HepG2 (cell line): ENCODE data around the gene MC1R. TPM values are rescaled to one million over a fixed set of nuclear protein-coding genes. Genes with fewer than 3 reads are reported as not detected.
A peak's percentile ranks its signal among the peaks of the same experiment; 100 is the strongest.

Experiments
- BORCS8-MEF2B ChIP-seq: sonication (generic); formaldehyde crosslinking; IDR thresholded peaks from 2 replicates; pipeline ENCODE4 v1.8.0; 2022; ENCODE audit warnings: mild to moderate bottlenecking, missing genetic modification reagents
- FLYWCH1 ChIP-seq: sonication (generic); formaldehyde crosslinking; IDR thresholded peaks from 2 replicates; pipeline ENCODE4 v1.8.1; 2023; ENCODE audit warnings: mild to moderate bottlenecking, missing genetic modification reagents
- FOSL1 ChIP-seq: sonication (generic); formaldehyde crosslinking; IDR thresholded peaks from 2 replicates; pipeline ENCODE4 v1.9.0; 2021; ENCODE audit warnings: missing genetic modification reagents, borderline replicate concordance
- HDAC2 ChIP-seq: sonication (generic); formaldehyde crosslinking; IDR thresholded peaks from 2 replicates; pipeline ENCODE4 v1.4.0; 2020; ENCODE audit warnings: missing genetic modification reagents
- KDM5A ChIP-seq: fragments of 200-600 bp; sonication (generic); IDR thresholded peaks from 2 replicates; pipeline ENCODE4 v1.7.0; 2018; ENCODE audit warnings: antibody characterized with exemption, mild to moderate bottlenecking, low read length, borderline replicate concordance
- NR2F2 ChIP-seq: IDR thresholded peaks from 2 replicates; pipeline ENCODE4 v1.6.1; 2012; ENCODE audit warnings: low read depth, inconsistent platforms, borderline replicate concordance
- PHF8 ChIP-seq: sonication (generic); formaldehyde crosslinking; IDR thresholded peaks from 2 replicates; pipeline ENCODE4 v1.5.0; 2020; ENCODE audit warnings: missing genetic modification reagents
- RNF2 ChIP-seq: fragments of 450-650 bp; conservative IDR thresholded peaks from 2 replicates; pipeline ENCODE4 v1.6.1; 2016; ENCODE audit warnings: low read depth
- ZBTB7B ChIP-seq: sonication (generic); formaldehyde crosslinking; IDR thresholded peaks from 2 replicates; pipeline ENCODE4 v1.4.0; 2020; ENCODE audit warnings: missing genetic modification reagents
- ZKSCAN8 ChIP-seq: IDR thresholded peaks from 2 replicates; pipeline ENCODE4 v1.6.1; 2016; ENCODE audit warnings: borderline replicate concordance, missing genetic modification reagents, missing compliant biosample characterization
- ZNF598 ChIP-seq: sonication (generic); formaldehyde crosslinking; IDR thresholded peaks from 2 replicates; pipeline ENCODE4 v1.5.1; 2020; ENCODE audit warnings: mild to moderate bottlenecking, missing genetic modification reagents, borderline replicate concordance
- ZNF7 ChIP-seq: IDR thresholded peaks from 2 replicates; pipeline ENCODE4 v1.6.1; 2016; ENCODE audit warnings: missing biosample characterization, missing genetic modification reagents
- polyA plus RNA-seq, 8 experiments: library from polyadenylated mRNA; depleted of rRNA in 3 of 8; stranded (reverse) in 7 of 8; unstranded in 1 of 8; fragments of >200 nt; fragmentation: Illumina TruSeq in 4 of 8; extraction: Trizol in 4 of 8; gene quantifications; 2 replicates each; pipeline versions ENCODE4 v1.2.1 to v1.2.3, GENCODE V29; 2011 to 2016; ENCODE audit warnings: low read depth in 4 of 8, missing spikeins in 1 of 8, mixed read lengths in 1 of 8; ENCODE audit not compliant: insufficient read depth in 1 of 8
- total RNA-seq, 5 experiments: library from RNA; depleted of rRNA; stranded (reverse); fragments of >200 nt; fragmentation: Illumina TruSeq; extraction: Trizol; gene quantifications; 2 replicates each; pipeline ENCODE4 v1.2.3, GENCODE V29; 2016; ENCODE audit warnings: low read depth in 1 of 5
- TF ChIP-seq, protein P1 (sequence below): sonication (generic); formaldehyde crosslinking; IDR thresholded peaks from 2 replicates; pipeline ENCODE4 v1.5.0; 2020; ENCODE audit warnings: mild to moderate bottlenecking, missing genetic modification reagents, moderate library complexity
- TF ChIP-seq, protein P2 (sequence below): sonication (generic); formaldehyde crosslinking; IDR thresholded peaks from 2 replicates; pipeline ENCODE4 v1.4.0; 2020; ENCODE audit warnings: missing genetic modification reagents
- TF ChIP-seq, protein P3 (sequence below): sonication (generic); formaldehyde crosslinking; IDR thresholded peaks from 2 replicates; pipeline ENCODE4 v1.4.0; 2020; ENCODE audit warnings: missing genetic modification reagents, borderline replicate concordance
- TF ChIP-seq, protein P4 (sequence below): sonication (generic); formaldehyde crosslinking; IDR thresholded peaks from 2 replicates; pipeline ENCODE4 v1.9.0; 2021; ENCODE audit warnings: missing genetic modification reagents, borderline replicate concordance

MC1R gene
- total and polyA plus RNA-seq, 2 of the 13 experiments (the other 11 are each of a cell fraction or from before 2014, with no cell fraction given) = 9.1 to 14.8 TPM

DNA sequence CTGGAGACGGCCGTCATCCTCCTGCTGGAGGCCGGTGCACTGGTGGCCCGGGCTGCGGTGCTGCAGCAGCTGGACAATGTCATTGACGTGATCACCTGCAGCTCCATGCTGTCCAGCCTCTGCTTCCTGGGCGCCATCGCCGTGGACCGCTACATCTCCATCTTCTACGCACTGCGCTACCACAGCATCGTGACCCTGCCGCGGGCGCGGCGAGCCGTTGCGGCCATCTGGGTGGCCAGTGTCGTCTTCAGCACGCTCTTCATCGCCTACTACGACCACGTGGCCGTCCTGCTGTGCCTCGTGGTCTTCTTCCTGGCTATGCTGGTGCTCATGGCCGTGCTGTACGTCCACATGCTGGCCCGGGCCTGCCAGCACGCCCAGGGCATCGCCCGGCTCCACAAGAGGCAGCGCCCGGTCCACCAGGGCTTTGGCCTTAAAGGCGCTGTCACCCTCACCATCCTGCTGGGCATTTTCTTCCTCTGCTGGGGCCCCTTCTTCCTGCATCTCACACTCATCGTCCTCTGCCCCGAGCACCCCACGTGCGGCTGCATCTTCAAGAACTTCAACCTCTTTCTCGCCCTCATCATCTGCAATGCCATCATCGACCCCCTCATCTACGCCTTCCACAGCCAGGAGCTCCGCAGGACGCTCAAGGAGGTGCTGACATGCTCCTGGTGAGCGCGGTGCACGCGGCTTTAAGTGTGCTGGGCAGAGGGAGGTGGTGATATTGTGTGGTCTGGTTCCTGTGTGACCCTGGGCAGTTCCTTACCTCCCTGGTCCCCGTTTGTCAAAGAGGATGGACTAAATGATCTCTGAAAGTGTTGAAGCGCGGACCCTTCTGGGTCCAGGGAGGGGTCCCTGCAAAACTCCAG is 1.1 kb downstream of the MC1R start (continued):
- TF ChIP-seq, protein P1, sequence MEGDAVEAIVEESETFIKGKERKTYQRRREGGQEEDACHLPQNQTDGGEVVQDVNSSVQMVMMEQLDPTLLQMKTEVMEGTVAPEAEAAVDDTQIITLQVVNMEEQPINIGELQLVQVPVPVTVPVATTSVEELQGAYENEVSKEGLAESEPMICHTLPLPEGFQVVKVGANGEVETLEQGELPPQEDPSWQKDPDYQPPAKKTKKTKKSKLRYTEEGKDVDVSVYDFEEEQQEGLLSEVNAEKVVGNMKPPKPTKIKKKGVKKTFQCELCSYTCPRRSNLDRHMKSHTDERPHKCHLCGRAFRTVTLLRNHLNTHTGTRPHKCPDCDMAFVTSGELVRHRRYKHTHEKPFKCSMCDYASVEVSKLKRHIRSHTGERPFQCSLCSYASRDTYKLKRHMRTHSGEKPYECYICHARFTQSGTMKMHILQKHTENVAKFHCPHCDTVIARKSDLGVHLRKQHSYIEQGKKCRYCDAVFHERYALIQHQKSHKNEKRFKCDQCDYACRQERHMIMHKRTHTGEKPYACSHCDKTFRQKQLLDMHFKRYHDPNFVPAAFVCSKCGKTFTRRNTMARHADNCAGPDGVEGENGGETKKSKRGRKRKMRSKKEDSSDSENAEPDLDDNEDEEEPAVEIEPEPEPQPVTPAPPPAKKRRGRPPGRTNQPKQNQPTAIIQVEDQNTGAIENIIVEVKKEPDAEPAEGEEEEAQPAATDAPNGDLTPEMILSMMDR (CRISPR knock-in tag) = 0 out of 2 replicates have a peak, but pooled peaks have one; percentile 10
- TF ChIP-seq FLYWCH1 = no peak
- TF ChIP-seq, protein P2, sequence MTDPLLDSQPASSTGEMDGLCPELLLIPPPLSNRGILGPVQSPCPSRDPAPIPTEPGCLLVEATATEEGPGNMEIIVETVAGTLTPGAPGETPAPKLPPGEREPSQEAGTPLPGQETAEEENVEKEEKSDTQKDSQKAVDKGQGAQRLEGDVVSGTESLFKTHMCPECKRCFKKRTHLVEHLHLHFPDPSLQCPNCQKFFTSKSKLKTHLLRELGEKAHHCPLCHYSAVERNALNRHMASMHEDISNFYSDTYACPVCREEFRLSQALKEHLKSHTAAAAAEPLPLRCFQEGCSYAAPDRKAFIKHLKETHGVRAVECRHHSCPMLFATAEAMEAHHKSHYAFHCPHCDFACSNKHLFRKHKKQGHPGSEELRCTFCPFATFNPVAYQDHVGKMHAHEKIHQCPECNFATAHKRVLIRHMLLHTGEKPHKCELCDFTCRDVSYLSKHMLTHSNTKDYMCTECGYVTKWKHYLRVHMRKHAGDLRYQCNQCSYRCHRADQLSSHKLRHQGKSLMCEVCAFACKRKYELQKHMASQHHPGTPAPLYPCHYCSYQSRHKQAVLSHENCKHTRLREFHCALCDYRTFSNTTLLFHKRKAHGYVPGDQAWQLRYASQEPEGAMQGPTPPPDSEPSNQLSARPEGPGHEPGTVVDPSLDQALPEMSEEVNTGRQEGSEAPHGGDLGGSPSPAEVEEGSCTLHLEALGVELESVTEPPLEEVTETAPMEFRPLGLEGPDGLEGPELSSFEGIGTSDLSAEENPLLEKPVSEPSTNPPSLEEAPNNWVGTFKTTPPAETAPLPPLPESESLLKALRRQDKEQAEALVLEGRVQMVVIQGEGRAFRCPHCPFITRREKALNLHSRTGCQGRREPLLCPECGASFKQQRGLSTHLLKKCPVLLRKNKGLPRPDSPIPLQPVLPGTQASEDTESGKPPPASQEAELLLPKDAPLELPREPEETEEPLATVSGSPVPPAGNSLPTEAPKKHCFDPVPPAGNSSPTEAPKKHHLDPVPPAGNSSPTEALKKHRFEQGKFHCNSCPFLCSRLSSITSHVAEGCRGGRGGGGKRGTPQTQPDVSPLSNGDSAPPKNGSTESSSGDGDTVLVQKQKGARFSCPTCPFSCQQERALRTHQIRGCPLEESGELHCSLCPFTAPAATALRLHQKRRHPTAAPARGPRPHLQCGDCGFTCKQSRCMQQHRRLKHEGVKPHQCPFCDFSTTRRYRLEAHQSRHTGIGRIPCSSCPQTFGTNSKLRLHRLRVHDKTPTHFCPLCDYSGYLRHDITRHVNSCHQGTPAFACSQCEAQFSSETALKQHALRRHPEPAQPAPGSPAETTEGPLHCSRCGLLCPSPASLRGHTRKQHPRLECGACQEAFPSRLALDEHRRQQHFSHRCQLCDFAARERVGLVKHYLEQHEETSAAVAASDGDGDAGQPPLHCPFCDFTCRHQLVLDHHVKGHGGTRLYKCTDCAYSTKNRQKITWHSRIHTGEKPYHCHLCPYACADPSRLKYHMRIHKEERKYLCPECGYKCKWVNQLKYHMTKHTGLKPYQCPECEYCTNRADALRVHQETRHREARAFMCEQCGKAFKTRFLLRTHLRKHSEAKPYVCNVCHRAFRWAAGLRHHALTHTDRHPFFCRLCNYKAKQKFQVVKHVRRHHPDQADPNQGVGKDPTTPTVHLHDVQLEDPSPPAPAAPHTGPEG (CRISPR knock-in tag) = no peak
- TF ChIP-seq FOSL1 (CRISPR knock-in tag) = no peak; the same call in 1 of the 2 replicates
- no peak for TF ChIP-seq PHF8
- TF ChIP-seq ZNF7 (CRISPR knock-in tag) = no peak
- TF ChIP-seq RNF2 = no peak
- TF ChIP-seq ZNF598 (CRISPR knock-in tag) = no peak
- TF ChIP-seq BORCS8-MEF2B = no peak
- TF ChIP-seq, protein P3, sequence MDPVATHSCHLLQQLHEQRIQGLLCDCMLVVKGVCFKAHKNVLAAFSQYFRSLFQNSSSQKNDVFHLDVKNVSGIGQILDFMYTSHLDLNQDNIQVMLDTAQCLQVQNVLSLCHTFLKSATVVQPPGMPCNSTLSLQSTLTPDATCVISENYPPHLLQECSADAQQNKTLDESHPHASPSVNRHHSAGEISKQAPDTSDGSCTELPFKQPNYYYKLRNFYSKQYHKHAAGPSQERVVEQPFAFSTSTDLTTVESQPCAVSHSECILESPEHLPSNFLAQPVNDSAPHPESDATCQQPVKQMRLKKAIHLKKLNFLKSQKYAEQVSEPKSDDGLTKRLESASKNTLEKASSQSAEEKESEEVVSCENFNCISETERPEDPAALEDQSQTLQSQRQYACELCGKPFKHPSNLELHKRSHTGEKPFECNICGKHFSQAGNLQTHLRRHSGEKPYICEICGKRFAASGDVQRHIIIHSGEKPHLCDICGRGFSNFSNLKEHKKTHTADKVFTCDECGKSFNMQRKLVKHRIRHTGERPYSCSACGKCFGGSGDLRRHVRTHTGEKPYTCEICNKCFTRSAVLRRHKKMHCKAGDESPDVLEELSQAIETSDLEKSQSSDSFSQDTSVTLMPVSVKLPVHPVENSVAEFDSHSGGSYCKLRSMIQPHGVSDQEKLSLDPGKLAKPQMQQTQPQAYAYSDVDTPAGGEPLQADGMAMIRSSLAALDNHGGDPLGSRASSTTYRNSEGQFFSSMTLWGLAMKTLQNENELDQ = no peak
- TF ChIP-seq, protein P4, sequence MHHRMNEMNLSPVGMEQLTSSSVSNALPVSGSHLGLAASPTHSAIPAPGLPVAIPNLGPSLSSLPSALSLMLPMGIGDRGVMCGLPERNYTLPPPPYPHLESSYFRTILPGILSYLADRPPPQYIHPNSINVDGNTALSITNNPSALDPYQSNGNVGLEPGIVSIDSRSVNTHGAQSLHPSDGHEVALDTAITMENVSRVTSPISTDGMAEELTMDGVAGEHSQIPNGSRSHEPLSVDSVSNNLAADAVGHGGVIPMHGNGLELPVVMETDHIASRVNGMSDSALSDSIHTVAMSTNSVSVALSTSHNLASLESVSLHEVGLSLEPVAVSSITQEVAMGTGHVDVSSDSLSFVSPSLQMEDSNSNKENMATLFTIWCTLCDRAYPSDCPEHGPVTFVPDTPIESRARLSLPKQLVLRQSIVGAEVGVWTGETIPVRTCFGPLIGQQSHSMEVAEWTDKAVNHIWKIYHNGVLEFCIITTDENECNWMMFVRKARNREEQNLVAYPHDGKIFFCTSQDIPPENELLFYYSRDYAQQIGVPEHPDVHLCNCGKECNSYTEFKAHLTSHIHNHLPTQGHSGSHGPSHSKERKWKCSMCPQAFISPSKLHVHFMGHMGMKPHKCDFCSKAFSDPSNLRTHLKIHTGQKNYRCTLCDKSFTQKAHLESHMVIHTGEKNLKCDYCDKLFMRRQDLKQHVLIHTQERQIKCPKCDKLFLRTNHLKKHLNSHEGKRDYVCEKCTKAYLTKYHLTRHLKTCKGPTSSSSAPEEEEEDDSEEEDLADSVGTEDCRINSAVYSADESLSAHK (CRISPR knock-in tag) = no peak
- no peak for TF ChIP-seq ZKSCAN8
- TF ChIP-seq KDM5A = no peak
- TF ChIP-seq ZBTB7B = no peak
- no peak for TF ChIP-seq NR2F2
- TF ChIP-seq HDAC2 = no peak
